Stimulated activated CD4-positive, alpha-beta T cell treated with anti-CD3 and anti-CD28 coated beads, Interleukin-1b, Interleukin-23, amount 100 ng/mL, for 1 hour (primary cell): ENCODE measurements around the gene POFUT1.

Experiments used
- DNase-seq, 2 donors: peaks; one replicate each; pipeline ENCODE4 v3.0.0-alpha.2; 2020; ENCODE audit warnings: low read depth in 2 of 2

Gene POFUT1

DNA sequence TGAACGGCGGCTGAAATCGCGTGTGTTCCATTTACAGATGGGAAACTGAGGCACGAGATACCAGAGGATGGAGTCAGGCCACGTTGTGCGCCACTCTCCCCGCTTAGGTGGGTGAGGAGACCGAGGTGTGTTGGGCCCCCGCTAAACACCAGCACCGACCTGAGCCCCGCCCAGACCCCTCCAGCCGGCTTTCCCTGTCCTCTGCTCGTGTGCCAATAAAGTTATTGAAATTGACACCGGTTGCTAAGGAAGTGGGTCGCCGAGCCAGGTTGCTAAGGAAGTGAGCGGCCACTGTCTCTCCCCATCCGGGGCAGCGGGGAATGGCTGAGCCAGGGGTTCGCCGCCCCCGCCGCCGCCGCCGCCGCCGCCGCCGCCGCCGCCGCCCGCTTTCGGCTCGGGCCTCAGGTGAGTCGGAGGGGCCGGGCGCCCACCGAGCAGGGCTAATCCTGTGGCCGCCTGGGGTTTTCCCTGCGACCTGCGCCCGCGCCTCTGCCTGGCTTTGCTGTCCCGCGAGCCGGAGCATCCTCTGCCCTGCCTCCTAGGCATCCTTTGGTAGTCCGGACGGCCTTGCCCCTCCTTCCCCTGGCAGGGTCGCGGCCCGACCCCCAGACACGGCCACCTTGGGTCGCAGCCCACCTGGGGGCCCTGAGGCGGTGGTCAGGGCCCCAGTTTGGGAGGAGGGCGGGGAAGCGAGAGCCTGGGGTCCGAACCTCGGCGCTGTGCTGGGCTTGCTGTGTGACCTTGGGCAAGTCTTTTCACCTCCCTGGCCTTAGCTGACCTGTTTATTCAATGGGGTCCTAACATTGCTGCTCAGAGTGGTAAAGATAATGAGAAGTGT, 69.9 kb downstream of the POFUT1 start, which contains the start of gene KIF3B:
Gene KIF3B, plus strand, starts transcription at position 291 of the 838 bp plus-strand sequence. CDS start 32,127 bp downstream, outside the sequence.
- peak; percentile 65 for DNase-seq

DNA sequence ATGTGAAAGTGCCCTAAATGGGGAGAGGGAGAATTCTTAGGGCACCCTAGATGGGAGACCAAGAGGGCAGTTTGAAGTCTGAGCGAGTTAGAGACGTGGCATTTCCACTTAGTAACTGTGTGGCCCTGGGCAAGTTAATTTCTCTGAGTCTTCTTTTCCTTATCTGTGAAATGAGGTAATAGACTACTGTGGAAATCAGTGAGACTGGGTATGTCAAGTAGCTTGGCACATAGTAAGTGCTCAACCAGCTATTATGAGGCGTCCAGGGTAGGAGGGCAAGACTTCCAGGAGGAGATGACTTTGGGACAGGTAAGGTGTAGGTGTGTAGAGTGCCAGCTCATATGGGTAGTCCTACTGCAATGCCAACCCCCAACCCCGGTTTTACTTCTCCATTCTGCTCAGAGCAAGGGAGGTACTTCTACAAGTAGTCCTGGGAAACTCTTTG, 70.5 kb downstream of the POFUT1 start:
- no peak for DNase-seq

DNA sequence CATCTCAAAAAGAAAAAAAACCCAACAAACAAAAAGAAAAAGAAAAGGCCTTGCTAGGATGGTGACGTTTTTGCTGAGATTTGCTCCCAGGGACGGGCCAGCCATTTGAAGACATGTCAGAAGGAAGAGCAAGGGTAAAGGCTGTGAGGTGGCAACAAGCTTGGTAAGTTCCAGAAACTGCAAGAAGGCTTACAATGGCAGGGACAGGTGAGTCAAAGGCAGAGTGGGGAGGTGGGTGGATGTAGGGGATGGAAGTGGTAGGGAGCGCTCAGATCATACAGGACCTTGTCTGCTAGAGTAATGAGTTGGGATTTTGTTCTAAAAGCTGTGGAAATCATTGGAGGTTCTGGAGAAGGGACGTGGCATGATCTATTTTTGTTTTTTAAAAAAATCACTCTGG, 74.0 kb downstream of the POFUT1 start:
- DNase-seq: no peak

DNA sequence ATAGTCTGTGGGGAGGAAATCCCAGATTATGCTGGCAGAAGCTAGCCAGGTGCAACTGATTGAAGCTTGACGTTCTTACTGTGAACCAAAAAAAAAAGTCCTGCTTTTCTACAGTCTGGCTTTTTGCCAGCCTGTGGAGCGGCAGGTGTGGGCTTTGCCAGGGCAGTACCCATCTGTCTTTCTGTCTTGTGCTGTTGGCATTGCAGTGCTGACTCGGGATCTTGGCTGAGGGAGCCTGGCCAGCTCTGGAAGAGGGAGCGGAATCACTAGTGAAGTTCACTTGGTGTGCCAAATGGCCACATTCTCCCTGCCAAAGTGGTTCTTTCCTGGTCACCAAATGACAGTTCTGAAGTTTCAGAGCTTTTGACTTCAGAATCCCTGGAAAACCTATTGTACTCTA, 74.8 kb downstream of the POFUT1 start:
- DNase-seq: no peak

DNA sequence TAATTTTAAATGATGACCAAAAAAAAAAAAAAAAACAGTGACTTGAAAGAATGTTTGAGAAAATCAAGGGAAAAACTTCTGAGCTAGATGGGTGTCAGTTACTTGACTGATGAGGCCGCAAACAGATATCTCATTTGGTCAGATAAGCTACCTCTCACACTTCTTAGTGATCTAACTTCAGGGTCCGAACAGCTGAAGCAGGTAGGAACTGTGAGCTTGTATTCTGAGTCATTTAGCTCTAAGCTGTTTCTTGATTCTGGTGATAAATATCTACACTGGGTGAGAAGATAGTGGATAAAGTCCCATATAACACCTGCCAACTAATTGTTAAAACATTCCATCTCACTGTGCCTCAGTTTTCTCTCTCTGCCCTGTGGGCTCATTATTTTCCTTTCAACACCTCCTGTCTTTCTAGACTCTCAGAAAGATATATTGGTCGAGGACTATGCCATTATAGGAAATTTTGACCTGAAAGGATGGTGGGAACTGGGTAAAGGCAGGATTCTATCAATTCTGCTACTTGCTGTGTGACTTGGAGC, 77.5 kb downstream of the POFUT1 start:
- DNase-seq: no peak

DNA sequence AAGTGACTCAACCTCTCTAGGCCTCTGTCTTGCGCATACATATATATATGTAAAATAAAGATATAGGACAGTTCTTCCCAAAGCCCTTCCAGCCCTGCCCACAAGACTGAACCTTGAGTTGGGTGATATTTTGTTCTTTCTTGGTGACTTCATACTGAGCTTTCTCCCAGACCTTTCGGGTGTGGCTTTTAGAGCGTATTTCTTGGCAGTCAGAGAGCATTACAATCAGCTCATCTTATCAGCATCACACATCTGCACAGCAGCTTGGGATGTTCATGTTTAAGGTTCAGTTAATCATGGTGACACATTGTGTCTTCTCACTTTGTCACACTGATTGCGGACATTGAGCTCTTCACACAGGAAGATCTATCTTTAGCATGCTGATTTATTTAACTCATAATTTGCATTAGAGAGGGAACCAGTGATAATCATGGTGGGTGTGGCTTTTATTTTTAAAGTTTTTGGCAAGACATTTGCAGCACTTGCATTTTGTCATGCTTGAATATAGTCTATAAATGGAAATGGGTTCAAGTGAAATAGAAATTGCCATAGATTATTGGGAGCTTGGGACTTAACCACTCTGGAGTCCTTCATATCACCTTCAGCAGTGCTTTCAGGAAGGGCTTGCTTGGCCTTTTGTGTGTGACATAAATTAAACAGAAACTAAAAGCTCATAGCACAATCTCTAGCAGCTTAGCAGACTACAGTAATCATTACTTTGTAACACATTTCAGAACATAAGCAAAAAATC, 78.1 kb downstream of the POFUT1 start:
- no peak for DNase-seq

DNA sequence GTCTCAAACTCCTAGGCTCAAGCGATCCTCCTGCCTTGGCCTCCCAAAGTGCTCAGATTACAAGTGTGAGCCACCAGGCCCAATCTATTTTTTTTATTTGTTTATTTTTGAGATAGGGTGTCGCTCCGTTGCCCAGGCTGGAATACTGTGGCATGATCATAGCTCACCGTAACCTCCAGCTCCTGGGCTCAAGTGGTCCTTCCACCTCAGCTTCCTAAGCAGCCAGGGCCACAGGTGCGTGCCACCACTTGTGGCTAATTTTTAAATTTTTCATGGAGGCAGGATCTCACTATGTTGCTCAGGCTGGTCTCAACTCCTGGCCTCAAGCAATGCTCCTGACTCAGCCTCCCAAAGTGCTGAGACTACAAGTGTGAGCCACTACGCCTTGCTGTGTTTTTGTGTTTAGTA, 79.6 kb downstream of the POFUT1 start:
- DNase-seq: no peak
